ENCODE measurements around the gene ASTN2. TPM values are rescaled to one million over a fixed set of nuclear protein-coding genes. Genes with fewer than 3 reads are reported as not detected.
A peak's percentile ranks its signal among the peaks of the same experiment; 100 is the strongest.
"Not testable (repeated sequence)": the region's sequence is repeated elsewhere in the genome, so short reads cannot be mapped to it uniquely, and the experiment has no call there.

Gene ASTN2
- total RNA-seq, 1 donor from 2014 or later = 7.9 TPM

GRCh38 chr9:116479056-116479544 is 935.8 kb downstream of the ASTN2 start:
- DNase-seq = no peak

GRCh38 chr9:116477584-116478141 is 937.2 kb downstream of the ASTN2 start:
- no peak for DNase-seq

GRCh38 chr9:116476935-116477381 is 937.9 kb downstream of the ASTN2 start:
- peak; percentile 85 for DNase-seq

- DNase-seq = no peak
Measured at GRCh38 chr9:116476002-116476401, 938.9 kb downstream of the ASTN2 start.

GRCh38 chr9:116475201-116475600 is 939.7 kb downstream of the ASTN2 start:
- DNase-seq = no peak

GRCh38 chr9:116471944-116472506 is 942.8 kb downstream of the ASTN2 start:
- DNase-seq = no peak

- peak; percentile 95 for DNase-seq
Measured at GRCh38 chr9:116471093-116471906, 943.6 kb downstream of the ASTN2 start.

GRCh38 chr9:116468793-116469527 is 945.9 kb downstream of the ASTN2 start:
- no peak for DNase-seq

GRCh38 chr9:116468369-116468768 is 946.5 kb downstream of the ASTN2 start:
- no peak for DNase-seq

GRCh38 chr9:116467740-116468351 is 947.0 kb downstream of the ASTN2 start:
- no peak for DNase-seq

GRCh38 chr9:116466271-116467235 is 948.3 kb downstream of the ASTN2 start:
- no peak for DNase-seq

GRCh38 chr9:116465576-116466270 is 949.1 kb downstream of the ASTN2 start:
- DNase-seq = no peak

GRCh38 chr9:116464987-116465571 is 949.8 kb downstream of the ASTN2 start:
- no peak for DNase-seq

- no peak for DNase-seq
Measured at GRCh38 chr9:116464423-116464822, 950.4 kb downstream of the ASTN2 start.

- DNase-seq = no peak
Measured at GRCh38 chr9:116461632-116462031, 953.2 kb downstream of the ASTN2 start.

- DNase-seq = no peak
Measured at GRCh38 chr9:116460026-116460425, 954.8 kb downstream of the ASTN2 start.

- DNase-seq = no peak
Measured at GRCh38 chr9:116459576-116459975, 955.3 kb downstream of the ASTN2 start.

- no peak for DNase-seq
Measured at GRCh38 chr9:116456490-116457088, 958.3 kb downstream of the ASTN2 start.

GRCh38 chr9:116454539-116454938 is 960.3 kb downstream of the ASTN2 start:
- DNase-seq = not testable (repeated sequence)

Data from tongue (tissue), 2 donors.